Measurements from ENCODE around the gene LRRC49. TPM values are rescaled to one million over a fixed set of nuclear protein-coding genes. Genes with fewer than 3 reads are reported as not detected.

Gene LRRC49
- total and polyA plus RNA-seq, 2 donors (not counting 3 experiments of a cell fraction or from before 2014, with no cell fraction given): 3.0 to 6.6 TPM

GRCh38 chr15:70964058-70964457, 71.4 kb downstream of the LRRC49 start:
- no peak for TF ChIP-seq EZH2 (IDR thresholded peaks at IDR 0.05; ENCODE audit: borderline replicate concordance, low read depth, low read length, severe bottlenecking)

GRCh38 chr15:70964686-70965085, 72.1 kb downstream of the LRRC49 start:
- TF ChIP-seq GATA2 (IDR thresholded peaks at IDR 0.05; ENCODE audit: insufficient read depth, insufficient read length, low read depth, low read length): no peak
- no peak for TF ChIP-seq POLR2A (IDR thresholded peaks at IDR 0.05; ENCODE audit: low read depth, low read length)
- TF ChIP-seq CTCF (IDR thresholded peaks at IDR 0.05; ENCODE audit: extremely low read depth in 1 of 2, insufficient read depth in 1 of 2, low read depth in 1 of 2, low read length in 2 of 2): no peak
- TF ChIP-seq FOS (IDR thresholded peaks at IDR 0.05; ENCODE audit: borderline replicate concordance, insufficient read depth, low read length): no peak
- no peak for TF ChIP-seq MAX (IDR thresholded peaks at IDR 0.05; ENCODE audit: insufficient read depth, insufficient read length)
- CTCF ChIA-PET: no interaction called here

More at GRCh38 chr15:70964058-70964457, 71.4 kb downstream of the LRRC49 start:
- Histone ChIP-seq H2AFZ (ENCODE audit: low read depth, low read length) (no peak overlapping the region), H3K27me3 (ENCODE audit: control insufficient read depth in 2 of 2, insufficient read depth in 2 of 2, low read length in 2 of 2) (no peaks in the 10 kb centered on the region), H3K9ac (replicated peaks; ENCODE audit: extremely low read depth, insufficient read depth, low read length) (no peak overlapping the region), H4K20me1 (replicated peaks; ENCODE audit: control insufficient read depth, extremely low read depth, insufficient read depth, low read length) (no peaks in the 10 kb centered on the region), H3K9me1 (replicated peaks; ENCODE audit: control insufficient read depth, extremely low read depth, insufficient read depth, low read length) (no peaks in the 10 kb centered on the region), H3K27ac (ENCODE audit: insufficient read depth, low read depth, low read length) (no peak overlapping the region), H3K79me2 (ENCODE audit: control insufficient read depth, insufficient read depth, low read length) (no peaks in the 10 kb centered on the region), H3K9me3 (replicated peaks; ENCODE audit: control insufficient read depth, insufficient read depth, low read length) (no peaks in the 10 kb centered on the region), H3K36me3 (ENCODE audit: control insufficient read depth in 2 of 2, extremely low read depth in 1 of 2, insufficient read depth in 2 of 2, low read length in 2 of 2) (no peaks in the 10 kb centered on the region), H3K4me3 (replicated peaks in 1 of 3; ENCODE audit: insufficient read depth in 1 of 3, low read depth in 1 of 3, low read length in 3 of 3) (no peak overlapping the region), H3K4me2 (ENCODE audit: insufficient read depth, low read length) (no peak overlapping the region), H3K4me1 (ENCODE audit: control insufficient read depth, extremely low read depth, insufficient read depth, low read length) (no peaks in the 10 kb centered on the region)
- CTCF ChIA-PET: interaction anchor here (1.3 kb wide), 1 partner anchor 13 kb away, joined by 3 read pairs; no protein-coding TSS in a partner anchor
- POLR2A ChIA-PET: no interaction called here
- BruUV-seq (replicated peaks): no TSS peak
- DNase-seq (ENCODE audit: low read depth, low spot score) (no peak), FAIRE-seq (no peak)
- dilution Hi-C loops (cut with MboI; ENCODE audit: extremely low pct_ligation_motif_present, low sequenced_read_pairs): no loop called here
- intact Hi-C loops (cut with micrococcal nuclease): no loop called here

More at GRCh38 chr15:70964686-70965085, 72.1 kb downstream of the LRRC49 start:
- Histone ChIP-seq H3K4me1 (ENCODE audit: control insufficient read depth, extremely low read depth, insufficient read depth, low read length) (no peaks in the 10 kb centered on the region), H3K27ac (ENCODE audit: insufficient read depth, low read depth, low read length) (no peak overlapping the region), H4K20me1 (replicated peaks; ENCODE audit: control insufficient read depth, extremely low read depth, insufficient read depth, low read length) (no peaks in the 10 kb centered on the region), H3K36me3 (ENCODE audit: control insufficient read depth in 2 of 2, extremely low read depth in 1 of 2, insufficient read depth in 2 of 2, low read length in 2 of 2) (no peaks in the 10 kb centered on the region), H3K9ac (replicated peaks; ENCODE audit: extremely low read depth, insufficient read depth, low read length) (no peak overlapping the region), H3K4me3 (replicated peaks in 1 of 3; ENCODE audit: insufficient read depth in 1 of 3, low read depth in 1 of 3, low read length in 3 of 3) (no peak overlapping the region), H2AFZ (ENCODE audit: low read depth, low read length) (no peak overlapping the region), H3K9me3 (replicated peaks; ENCODE audit: control insufficient read depth, insufficient read depth, low read length) (no peaks in the 10 kb centered on the region), H3K4me2 (ENCODE audit: insufficient read depth, low read length) (no peak overlapping the region), H3K27me3 (ENCODE audit: control insufficient read depth in 2 of 2, insufficient read depth in 2 of 2, low read length in 2 of 2) (no peaks in the 10 kb centered on the region), H3K9me1 (replicated peaks; ENCODE audit: control insufficient read depth, extremely low read depth, insufficient read depth, low read length) (no peaks in the 10 kb centered on the region), H3K79me2 (ENCODE audit: control insufficient read depth, insufficient read depth, low read length) (no peaks in the 10 kb centered on the region)
- no peak for DNase-seq (ENCODE audit: low read depth, low spot score)
- no TSS peak for BruUV-seq (replicated peaks)
- dilution Hi-C loops (cut with MboI; ENCODE audit: extremely low pct_ligation_motif_present, low sequenced_read_pairs) (no loop called here), intact Hi-C loops (cut with micrococcal nuclease) (no loop called here)
- POLR2A ChIA-PET: no interaction called here
- no peak for FAIRE-seq
